AG04450 (cell line): ENCODE results near the gene SLC35F3. TPM values are rescaled to one million over a fixed set of nuclear protein-coding genes. Genes with fewer than 3 reads are reported as not detected.

Source experiments
- CTCF ChIA-PET: fragments of 300-600, 350-600 bp; formaldehyde crosslinking; extraction: SDS; loops from one replicate; lab custom pipeline; 2022; ENCODE audit warnings: antibody characterized with exemption, inconsistent platforms; lab: Charles Lee
- POLR2A ChIA-PET: fragments of 350-600 bp; formaldehyde crosslinking; extraction: SDS; loops from one replicate; lab custom pipeline; 2021; ENCODE audit warnings: antibody characterized with exemption, inconsistent platforms; lab: Yijun Ruan, JAX
- DNase-seq: peaks from one replicate; pipeline ENCODE4 v3.0.0-alpha.2; 2011; ENCODE audit warnings: low read depth, low spot score
- H3K27ac ChIP-seq: one replicate; pipeline ENCODE4 v1.5.1; 2012; ENCODE audit warnings: low read depth, low read length, control low read depth
- H3K27me3 ChIP-seq: one replicate; pipeline ENCODE4 v1.6.0; 2012; ENCODE audit warnings: low read length; ENCODE audit not compliant: control insufficient read depth, insufficient read depth
- H3K4me3 ChIP-seq: 2 replicates; pipeline ENCODE4 v1.5.1; 2011; ENCODE audit warnings: mild to moderate bottlenecking, low read depth, low read length, control low read depth
- H3K9me3 ChIP-seq: 2 replicates; pipeline ENCODE4 v1.5.1; 2012; ENCODE audit warnings: low read length; ENCODE audit not compliant: control insufficient read depth, insufficient read depth
- polyA plus RNA-seq: library from polyadenylated mRNA; depleted of rRNA; stranded (reverse); fragments of >200 nt; gene quantifications from 2 replicates; pipeline ENCODE4 v1.2.3, GENCODE V29; 2011
- TF ChIP-seq, protein P1 (sequence below): IDR thresholded peaks from 2 replicates; pipeline ENCODE4 v1.5.1; 2011; ENCODE audit warnings: low read depth, low read length, control low read depth, inconsistent platforms

SLC35F3 gene
- polyA plus RNA-seq, 1 experiment = 0.04 TPM

DNA sequence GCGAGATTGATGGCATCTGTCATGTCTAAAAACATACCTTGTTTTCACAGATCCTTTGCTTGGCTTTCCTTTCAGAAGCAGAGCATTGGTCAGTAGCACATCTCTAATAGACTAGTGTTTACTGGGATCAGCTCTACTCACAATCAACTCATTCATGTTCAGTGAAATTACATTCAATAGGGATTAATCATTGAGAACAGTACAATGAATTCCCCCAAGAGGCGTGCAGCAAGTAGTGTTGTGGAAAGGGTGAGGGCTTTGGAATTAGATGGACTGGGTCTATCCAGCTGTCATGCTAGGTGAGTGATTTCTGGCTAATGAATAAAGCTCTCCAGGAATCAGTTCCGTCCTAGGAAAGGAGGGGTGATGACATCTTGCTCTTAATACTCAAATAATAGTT lies 313.6 kb downstream of the SLC35F3 start:
- Histone ChIP-seq H3K4me3 (no peak overlapping the region), H3K9me3 (no peaks in the 10 kb centered on the region), H3K27ac (no peak overlapping the region), H3K27me3 (peaks cover 25% of the 10 kb centered on the region)
- TF ChIP-seq, protein P1, sequence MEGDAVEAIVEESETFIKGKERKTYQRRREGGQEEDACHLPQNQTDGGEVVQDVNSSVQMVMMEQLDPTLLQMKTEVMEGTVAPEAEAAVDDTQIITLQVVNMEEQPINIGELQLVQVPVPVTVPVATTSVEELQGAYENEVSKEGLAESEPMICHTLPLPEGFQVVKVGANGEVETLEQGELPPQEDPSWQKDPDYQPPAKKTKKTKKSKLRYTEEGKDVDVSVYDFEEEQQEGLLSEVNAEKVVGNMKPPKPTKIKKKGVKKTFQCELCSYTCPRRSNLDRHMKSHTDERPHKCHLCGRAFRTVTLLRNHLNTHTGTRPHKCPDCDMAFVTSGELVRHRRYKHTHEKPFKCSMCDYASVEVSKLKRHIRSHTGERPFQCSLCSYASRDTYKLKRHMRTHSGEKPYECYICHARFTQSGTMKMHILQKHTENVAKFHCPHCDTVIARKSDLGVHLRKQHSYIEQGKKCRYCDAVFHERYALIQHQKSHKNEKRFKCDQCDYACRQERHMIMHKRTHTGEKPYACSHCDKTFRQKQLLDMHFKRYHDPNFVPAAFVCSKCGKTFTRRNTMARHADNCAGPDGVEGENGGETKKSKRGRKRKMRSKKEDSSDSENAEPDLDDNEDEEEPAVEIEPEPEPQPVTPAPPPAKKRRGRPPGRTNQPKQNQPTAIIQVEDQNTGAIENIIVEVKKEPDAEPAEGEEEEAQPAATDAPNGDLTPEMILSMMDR = no peak
- CTCF ChIA-PET = no interaction called here
- DNase-seq = no peak
- POLR2A ChIA-PET = no interaction called here

DNA sequence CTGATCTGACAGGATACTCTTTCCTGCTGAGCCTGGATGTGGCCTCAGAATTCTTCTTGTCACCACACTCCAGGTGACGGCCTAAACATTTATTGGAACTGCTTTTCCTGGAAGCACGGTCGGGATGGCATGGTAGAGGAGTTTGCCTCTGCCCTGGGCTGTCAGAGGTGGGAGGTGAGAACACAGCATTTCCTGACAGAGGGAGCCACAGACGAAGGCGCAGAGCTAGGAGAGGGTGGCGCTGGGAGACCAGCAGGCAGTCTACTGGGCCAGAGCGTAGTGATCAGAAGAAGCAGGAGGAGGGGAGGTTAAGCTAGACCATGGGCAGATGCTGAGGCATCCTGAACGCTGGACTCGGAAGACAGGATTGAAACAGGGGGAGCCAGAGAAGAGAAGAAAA lies 315.2 kb downstream of the SLC35F3 start:
- no peak for DNase-seq
- Histone ChIP-seq H3K9me3 (no peaks in the 10 kb centered on the region), H3K27ac (no peak overlapping the region), H3K27me3 (peaks cover 11% of the 10 kb centered on the region), H3K4me3 (no peak overlapping the region)
- POLR2A ChIA-PET = no interaction called here
- CTCF ChIA-PET = no interaction called here
- TF ChIP-seq, protein P1 = no peak

- no peaks in the 10 kb centered on the region for H3K9me3 ChIP-seq
- TF ChIP-seq, protein P1 = no peak
- ChIA-PET POLR2A (no interaction called here), CTCF (interaction anchor here (0.9 kb wide), 1 partner anchor 9 kb away, joined by 4 read pairs; no protein-coding TSS in a partner anchor)
- H3K4me3 ChIP-seq = no peak overlapping the region
- H3K27ac ChIP-seq = no peak overlapping the region
- no peaks in the 10 kb centered on the region for H3K27me3 ChIP-seq
- no peak for DNase-seq
Observed at GRCh38 chr1:234221601-234222000, 317.1 kb downstream of the SLC35F3 start.

GRCh38 chr1:234222561-234223280 lies 318.2 kb downstream of the SLC35F3 start:
- ChIA-PET CTCF (no interaction called here), POLR2A (no interaction called here)
- TF ChIP-seq, protein P1 = no peak
- Histone ChIP-seq H3K9me3 (no peaks in the 10 kb centered on the region), H3K27ac (no peak overlapping the region), H3K4me3 (no peak overlapping the region), H3K27me3 (no peaks in the 10 kb centered on the region)
- DNase-seq = no peak

DNA sequence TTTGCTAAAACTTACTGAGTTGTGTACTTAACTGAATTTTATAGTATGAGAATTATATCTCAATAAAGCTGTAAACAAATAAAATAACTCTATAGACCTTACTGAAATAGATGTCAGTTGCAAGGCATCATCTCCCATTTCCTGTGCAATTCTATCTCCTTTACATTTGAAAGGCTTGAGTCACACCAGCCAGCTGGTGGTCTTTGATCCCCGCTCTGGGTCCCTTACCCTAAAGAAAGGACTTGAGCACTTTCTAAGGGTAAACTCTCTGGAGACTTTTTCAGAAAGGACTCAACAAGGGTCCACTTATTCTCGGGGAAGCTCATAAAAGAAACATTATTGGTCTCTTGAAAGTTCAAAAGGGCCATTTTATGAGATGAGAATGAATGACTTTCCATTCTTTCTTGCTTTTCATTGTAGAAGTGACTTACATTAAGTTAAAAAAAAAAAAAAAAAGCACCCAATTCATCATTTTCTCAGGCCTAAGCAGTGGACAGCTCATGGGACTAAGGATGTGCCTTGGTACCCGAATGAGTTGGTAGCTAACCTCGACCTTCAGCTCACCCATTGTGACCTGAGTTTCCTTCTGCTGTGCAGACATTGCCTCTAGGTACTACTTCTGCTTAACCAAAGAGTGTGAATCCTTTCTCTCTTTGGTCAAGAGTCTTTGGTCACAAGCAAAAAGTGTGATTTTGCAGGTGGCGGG lies 321.8 kb downstream of the SLC35F3 start:
- no peaks in the 10 kb centered on the region for H3K9me3 ChIP-seq
- POLR2A ChIA-PET = no interaction called here
- H3K27ac ChIP-seq = no peak overlapping the region
- TF ChIP-seq, protein P1 = no peak
- CTCF ChIA-PET = no interaction called here
- H3K27me3 ChIP-seq = no peaks in the 10 kb centered on the region
- no peak overlapping the region for H3K4me3 ChIP-seq
- no peak for DNase-seq
